NCI-H345 (cell line): ENCODE data around the gene HPSE.
"Not testable (repeated sequence)": the region's sequence is repeated elsewhere in the genome, so short reads cannot be mapped to it uniquely, and the experiment has no call there.

Experiments
- DNase-seq: peaks from one replicate; lab custom pipeline; 2025; lab: John Stamatoyannopoulos, UW

The HPSE gene

DNA sequence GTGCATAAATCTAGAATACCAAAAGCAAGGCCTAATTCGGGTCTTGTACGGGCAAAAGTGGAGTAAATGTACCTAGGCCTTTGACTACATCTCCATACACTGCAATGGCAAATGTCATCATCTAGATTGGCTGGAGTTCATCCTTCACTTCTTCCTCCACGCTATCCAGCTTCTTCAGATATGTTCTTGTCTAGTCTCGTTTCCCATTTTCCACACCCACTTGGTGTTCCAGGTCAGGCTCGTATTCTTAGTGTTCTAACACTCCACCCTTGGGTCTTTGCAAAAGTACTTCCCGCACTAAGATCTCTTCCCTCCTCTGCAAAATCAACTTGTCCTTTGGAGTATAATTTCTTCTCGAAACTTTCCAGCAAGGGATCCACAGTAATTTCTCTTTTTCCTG, 51.5 kb downstream of the HPSE start:
- DNase-seq, result no peak

DNA sequence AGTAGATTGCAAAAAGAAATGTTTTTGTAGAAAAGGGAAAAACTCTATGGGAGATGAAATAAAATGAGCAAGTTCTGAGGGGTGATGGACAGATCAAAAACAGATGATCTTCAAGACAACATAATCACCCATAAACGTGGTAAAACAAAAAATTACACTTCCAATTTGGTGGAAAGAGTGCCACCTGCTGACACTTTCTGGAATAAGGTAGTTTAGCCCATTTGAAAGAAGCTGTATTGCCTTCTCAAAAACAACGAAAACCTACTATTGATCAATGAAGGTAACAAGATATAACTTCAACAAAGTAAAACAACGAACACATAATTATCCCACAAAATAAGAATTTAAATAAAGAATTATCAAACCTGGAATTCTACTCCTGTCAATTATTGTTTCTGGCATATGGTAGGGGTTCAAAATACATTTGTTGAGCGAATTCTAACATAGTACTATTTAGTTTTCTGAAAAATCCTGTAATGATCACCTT, 52.6 kb downstream of the HPSE start:
- peak; percentile 8 for DNase-seq

DNA sequence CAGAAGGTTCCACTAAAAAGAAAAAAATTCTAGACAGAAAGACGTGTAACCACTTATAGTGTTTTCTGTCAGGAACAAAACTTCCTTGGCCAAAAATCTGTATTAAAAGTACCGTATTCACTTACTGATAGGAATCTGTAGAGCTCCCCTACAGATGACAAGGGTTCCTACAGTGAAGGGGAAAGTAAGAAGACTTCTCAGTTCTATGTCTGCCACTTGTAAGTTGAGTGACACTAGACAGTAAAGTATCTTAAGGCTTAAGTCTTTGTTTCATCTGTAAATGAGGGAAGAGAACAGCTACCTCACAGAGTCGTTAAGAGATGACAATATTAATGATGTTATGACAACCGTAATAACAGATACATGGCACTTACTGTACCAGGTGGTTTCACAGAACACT, 53.3 kb downstream of the HPSE start:
- DNase-seq, result no peak

DNA sequence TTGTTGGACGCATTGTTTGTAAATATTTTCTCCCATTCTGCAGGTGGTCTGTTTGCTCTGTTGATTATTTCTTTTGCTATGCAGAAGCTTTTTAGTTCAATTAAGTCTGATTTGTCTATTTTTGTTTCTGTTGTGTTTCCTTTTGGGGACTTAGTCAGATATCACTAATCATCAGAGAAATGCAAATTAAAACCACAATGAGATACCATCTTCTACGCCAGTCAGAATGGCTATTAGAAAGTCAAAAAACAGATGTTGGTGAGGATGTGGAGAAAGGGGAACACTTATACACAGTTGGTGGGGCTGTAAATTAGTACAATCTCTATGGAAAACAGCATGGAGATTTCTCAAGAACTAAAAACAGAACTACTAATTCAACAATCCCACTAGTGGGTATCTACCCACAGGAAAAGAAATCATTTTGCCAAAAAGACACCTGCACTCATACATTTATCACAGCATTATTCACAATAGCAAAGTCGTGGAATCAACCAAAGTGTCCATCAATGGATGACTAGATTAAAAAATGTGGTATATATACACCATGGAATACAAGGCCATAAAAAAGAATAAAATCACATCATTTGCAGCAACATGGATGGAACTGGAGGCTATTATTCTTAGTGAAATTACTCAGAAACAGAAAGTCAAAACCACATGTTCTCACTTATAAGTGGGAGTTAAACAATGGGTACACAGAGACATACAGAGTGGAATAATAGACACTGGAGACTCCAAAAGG, 58.2 kb downstream of the HPSE start:
- DNase-seq, result no peak

DNA sequence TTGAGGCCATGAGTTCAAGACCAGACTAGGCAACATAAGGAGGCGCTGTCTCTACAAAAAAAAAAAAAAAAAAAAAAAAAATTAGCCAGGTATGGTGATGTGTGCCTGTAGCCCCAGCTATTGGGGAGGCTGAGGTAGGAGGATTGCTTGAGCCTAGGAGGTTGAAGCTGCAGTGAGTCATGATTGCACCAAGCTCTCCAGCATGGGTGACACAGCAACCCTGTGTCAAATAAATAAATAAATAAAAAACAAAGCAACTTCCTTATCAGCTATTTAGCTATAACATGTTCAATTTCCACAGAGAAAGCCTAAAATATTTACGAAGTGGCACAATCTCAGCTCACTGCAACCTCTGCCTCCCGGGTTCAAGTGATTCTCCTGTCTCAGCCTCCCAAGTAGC, 60.7 kb downstream of the HPSE start:
- not testable (repeated sequence) for DNase-seq

DNA sequence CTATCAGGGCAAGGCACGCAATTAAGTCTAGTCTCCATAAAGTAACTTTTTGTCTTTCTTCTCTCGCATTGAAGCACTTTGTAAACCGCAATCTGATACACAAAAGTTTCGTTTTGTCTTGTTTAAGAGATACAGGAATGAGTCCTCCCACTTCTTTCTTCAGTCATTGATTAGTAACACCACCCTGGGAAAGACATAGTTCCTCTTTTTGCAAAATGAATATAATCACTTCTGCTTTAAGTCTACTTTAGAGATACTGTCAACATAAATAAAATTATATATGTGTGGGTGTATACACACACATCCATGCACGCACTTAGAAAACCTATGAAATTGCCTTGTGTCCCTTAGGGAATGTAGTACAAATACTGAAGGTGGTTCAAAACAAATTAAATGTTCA, 61.7 kb downstream of the HPSE start:
- no peak for DNase-seq

DNA sequence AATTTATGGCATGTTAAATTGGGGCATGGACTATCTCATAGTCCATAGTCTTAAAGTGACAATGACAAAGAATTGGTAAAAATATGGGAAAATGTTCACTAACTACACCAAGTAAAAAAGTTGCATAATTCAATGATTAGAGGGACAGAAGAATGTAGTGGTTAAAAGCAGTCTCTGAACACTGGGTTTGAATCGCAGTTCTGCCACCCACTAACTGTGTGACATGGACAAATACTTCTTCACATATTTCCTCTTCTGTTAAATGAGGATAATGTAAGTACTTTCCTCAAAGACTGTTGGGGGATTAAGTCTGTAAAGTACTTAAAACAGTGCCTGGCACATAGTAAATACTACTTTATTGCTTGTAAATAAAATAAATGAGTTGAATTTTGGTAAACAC, 65.4 kb downstream of the HPSE start:
- no peak for DNase-seq

- no peak for DNase-seq
Measured at GRCh38 chr4:83268491-83268890, 66.2 kb downstream of the HPSE start.

- no peak for DNase-seq
Measured at GRCh38 chr4:83267830-83268475, 66.7 kb downstream of the HPSE start.

GRCh38 chr4:83267121-83267829, 67.4 kb downstream of the HPSE start:
- no peak for DNase-seq

DNA sequence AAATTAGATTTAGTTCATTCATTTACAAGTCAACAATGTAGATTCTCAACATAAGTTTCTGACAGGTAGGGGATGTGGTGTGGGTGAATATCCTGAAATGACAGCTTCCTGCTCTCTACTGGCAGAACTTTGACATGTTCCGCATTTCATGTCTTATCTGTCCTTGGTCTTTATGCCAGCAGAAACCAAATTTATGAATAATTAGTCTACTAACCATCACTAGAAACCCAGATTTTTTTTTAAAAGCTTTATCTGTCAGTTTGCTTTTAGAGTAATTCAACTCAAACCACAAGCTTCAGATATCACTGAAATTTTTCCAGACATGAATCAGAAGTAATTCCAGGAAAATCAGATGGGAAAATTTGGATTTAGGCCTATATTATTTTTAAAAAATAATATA, 68.0 kb downstream of the HPSE start:
- no peak for DNase-seq

- no peak for DNase-seq
Measured at GRCh38 chr4:83263106-83263505, 71.5 kb downstream of the HPSE start.

DNA sequence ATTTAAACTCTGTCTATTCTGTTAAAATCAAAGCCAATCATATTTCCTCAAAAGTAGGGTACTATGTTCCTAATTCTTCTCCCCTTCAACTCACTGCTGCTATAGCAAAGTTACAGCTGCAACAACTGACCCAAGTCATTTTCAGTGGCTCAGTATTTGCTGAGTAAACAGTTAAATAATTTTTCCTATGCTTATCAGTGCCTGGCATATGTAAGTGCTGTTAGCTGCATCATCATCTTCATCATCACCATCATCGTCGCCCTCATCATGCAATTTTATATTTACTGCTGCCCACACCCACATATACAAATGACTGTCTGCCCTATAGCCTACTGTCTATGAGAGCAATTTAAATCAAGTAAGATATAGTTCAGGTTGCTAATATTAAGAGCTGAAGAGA, 72.0 kb downstream of the HPSE start:
- DNase-seq, result no peak

DNA sequence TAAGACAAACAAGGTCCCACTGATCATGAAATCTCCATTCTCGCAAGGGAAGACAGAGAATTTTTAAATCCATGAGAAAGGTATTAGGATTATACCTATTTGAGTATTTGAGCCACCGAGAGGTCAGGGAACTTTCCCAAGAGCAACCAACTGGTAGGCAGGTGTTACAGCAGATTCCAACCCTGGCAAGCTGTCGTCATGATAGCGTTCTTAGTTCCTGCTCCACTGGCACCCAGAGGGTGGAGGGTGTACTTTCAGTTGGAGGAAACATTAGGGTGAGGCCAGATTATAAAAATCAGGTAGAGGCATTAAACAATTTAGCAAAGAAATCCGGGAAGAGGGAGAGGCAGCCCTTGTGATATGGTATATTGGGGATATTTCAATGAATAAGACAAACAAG, 73.3 kb downstream of the HPSE start:
- no peak for DNase-seq

GRCh38 chr4:83259586-83259985, 75.1 kb downstream of the HPSE start:
- no peak for DNase-seq

DNA sequence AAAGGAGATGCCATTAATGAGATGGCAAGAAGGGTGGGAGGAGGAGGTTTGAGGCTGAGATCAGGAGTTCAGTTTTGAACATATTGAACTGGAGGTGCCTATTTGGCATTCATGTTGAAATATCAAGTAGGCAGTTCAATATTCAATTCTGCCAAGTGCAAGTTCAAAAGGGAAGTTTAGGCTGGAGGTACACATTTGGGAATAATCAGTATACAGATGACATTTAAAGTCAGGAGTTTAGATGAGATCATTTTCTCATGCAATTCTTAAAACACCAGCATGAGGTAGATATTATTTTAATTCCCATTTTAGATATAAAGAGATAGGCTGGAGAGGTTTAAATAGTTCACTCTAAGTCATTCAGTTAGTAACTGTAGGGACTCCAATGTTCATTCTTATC, 76.2 kb downstream of the HPSE start:
- no peak for DNase-seq

DNA sequence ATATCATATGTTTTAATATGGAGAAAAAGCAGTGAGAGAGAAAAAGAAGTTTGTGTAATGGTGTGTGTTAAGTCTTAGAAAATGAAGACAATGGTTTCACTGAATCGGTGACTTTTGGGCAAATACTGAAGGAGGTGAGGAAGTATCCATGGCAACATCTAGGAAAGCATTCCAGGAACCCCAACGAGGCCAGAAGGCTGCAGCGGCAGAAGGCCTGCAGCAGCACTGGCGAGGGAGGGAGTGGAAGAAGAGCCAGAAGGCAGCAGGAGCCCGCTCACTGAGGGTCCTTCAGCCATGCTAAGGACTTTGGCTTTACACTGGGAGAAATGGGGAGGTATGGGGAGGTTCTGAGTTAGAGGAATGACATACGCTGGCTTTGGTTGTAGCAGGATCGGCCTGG, 76.8 kb downstream of the HPSE start:
- no peak for DNase-seq

DNA sequence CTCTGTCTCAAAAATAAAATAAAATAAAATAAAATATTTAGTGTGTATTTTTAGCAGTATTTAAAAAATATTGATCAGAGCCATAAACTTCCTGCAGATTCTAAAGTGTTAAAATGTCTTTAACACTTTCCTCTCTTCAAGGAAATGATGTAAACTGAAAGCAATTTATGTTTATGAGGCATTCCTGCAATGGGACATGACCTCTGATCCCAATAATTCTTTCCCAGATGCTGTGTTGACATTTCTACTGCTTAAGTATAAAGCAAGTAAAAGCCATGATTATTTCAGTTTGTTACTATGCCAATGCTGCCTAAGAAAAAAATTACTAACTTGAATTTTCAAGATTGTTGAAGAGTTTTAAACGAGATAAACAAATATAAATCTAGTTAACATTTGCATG, 79.1 kb downstream of the HPSE start:
- no peak for DNase-seq

GRCh38 chr4:83252782-83253405, 81.8 kb downstream of the HPSE start:
- peak; percentile 27 for DNase-seq

DNA sequence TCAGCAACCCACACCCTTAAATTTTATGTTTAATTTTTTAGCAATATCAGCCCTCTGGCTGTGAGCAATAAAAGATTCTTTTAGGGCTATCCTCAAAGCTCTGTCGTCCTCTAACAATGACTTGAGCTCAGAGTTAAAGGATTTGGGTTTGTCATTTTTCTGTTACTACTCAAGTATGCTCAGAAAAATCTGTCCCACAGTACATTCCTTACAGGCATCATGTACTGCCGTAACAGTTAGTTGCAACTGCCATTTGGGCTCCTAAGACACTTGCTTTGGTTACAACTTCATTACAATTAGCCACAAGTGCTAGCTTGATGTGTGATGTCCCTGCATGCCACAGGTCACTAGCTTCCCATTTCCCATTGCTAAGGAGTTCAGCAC, 83.2 kb downstream of the HPSE start:
- no peak for DNase-seq

DNA sequence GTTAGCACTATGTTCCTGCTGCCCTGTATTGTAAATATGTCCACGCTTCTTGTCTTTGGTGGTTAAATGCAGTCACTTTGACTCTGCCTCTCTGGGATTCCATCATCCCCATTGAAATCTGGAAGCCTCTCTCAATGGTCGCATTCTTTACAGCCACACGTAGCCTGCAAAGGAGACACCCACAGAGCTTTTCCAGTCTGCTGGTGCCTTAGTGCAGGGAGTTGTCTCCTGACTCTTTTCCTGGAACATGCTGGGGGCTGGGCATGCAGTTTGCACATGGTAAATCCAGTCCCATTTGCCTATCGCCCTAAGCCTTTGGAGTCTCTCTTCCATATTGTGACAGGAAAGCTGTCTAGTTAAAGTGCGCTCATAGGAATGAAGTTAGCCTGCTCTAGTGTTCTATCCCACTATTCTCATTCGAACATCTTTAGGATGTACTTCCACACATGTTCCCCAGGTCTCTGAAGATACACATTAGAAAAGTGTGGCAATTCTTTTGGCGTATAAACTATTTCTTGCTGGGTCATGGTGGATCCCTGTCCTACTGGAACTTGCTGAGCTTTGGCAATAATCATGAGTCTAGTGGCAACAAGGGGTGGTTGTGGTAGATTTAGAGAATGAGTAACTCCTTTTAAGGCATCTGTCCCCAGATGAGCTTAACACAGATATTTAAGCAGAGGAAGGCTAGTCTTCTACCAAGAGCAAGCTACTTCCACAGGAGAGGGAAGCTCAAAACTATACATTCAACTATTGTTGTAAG, 83.8 kb downstream of the HPSE start:
- no peak for DNase-seq

DNA sequence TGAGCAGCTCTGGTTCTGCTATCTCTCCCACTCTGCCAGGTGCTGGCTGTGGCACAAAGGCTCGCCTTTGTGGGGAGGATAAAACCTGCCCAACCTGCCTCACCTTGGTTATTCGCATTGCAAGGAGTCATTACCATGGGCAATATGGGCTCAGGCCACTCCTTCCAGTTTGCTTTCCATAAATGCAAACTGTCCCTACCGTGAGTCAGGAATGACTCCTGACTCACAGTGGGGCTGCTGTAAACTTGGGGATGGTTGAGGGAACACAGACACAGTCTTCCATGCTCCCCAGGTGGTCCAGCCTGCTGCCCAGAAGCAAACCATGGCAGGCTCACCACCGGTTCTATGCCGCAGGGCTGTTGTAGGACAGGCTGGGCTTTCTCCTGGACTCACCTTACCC, 86.2 kb downstream of the HPSE start:
- DNase-seq, result no peak
